Stromal cell of bone marrow (primary cell): ENCODE measurements around the gene CD28.
A peak's percentile ranks its signal among the peaks of the same experiment; 100 is the strongest.
"Not testable (repeated sequence)": the region's sequence is repeated elsewhere in the genome, so short reads cannot be mapped to it uniquely, and the experiment has no call there.

Experiments
- DNase-seq: peaks from one replicate; pipeline ENCODE4 v3.0.0-alpha.2; 2012; ENCODE audit warnings: low read depth

The CD28 gene

GRCh38 chr2:203687165-203687564 lies 19.3 kb upstream of the CD28 start:
- DNase-seq, result no peak

GRCh38 chr2:203688798-203689197 lies 17.6 kb upstream of the CD28 start:
- peak; percentile 52 for DNase-seq

GRCh38 chr2:203689426-203690116 lies 16.9 kb upstream of the CD28 start:
- DNase-seq, result no peak

GRCh38 chr2:203690117-203690431 lies 16.4 kb upstream of the CD28 start:
- no peak for DNase-seq

- no peak for DNase-seq
Observed at GRCh38 chr2:203690441-203691047, 15.9 kb upstream of the CD28 start.

- DNase-seq, result no peak
Observed at GRCh38 chr2:203691149-203691548, 15.3 kb upstream of the CD28 start.

GRCh38 chr2:203692031-203692710 lies 14.3 kb upstream of the CD28 start:
- DNase-seq, result no peak

- DNase-seq, result no peak
Observed at GRCh38 chr2:203693242-203693879, 13.1 kb upstream of the CD28 start.

- no peak for DNase-seq
Observed at GRCh38 chr2:203694191-203694590, 12.2 kb upstream of the CD28 start.

- no peak for DNase-seq
Observed at GRCh38 chr2:203697190-203697589, 9.2 kb upstream of the CD28 start.

- DNase-seq, result not testable (repeated sequence)
Observed at GRCh38 chr2:203697763-203698162, 8.7 kb upstream of the CD28 start.

GRCh38 chr2:203698410-203698809 lies 8.0 kb upstream of the CD28 start:
- DNase-seq, result not testable (repeated sequence)

- DNase-seq, result no peak
Observed at GRCh38 chr2:203704430-203704829, 2.0 kb upstream of the CD28 start.

- DNase-seq, result no peak
Observed at GRCh38 chr2:203705178-203705577, 1.3 kb upstream of the CD28 start.

GRCh38 chr2:203707530-203707929 lies 1.1 kb downstream of the CD28 start:
- no peak for DNase-seq

GRCh38 chr2:203708846-203709396 lies 2.5 kb downstream of the CD28 start:
- DNase-seq, result no peak

GRCh38 chr2:203709416-203710040 lies 3.1 kb downstream of the CD28 start:
- DNase-seq, result no peak

- DNase-seq, result no peak
Observed at GRCh38 chr2:203710226-203710625, 3.8 kb downstream of the CD28 start.

GRCh38 chr2:203710952-203711351 lies 4.5 kb downstream of the CD28 start:
- no peak for DNase-seq

- DNase-seq, result no peak
Observed at GRCh38 chr2:203711399-203711798, 5.0 kb downstream of the CD28 start.

- DNase-seq, result no peak
Observed at GRCh38 chr2:203713381-203713780, 6.9 kb downstream of the CD28 start.

GRCh38 chr2:203714112-203714511 lies 7.7 kb downstream of the CD28 start:
- no peak for DNase-seq
